NOMO-1 treated with DMSO at 0.1 percent for 48 hours (cell line): Measurements from ENCODE around the gene RASL10B.

ENCODE experiments used
- DNase-seq: peaks from one replicate; lab custom pipeline; 2025; ENCODE audit not compliant: unreplicated experiment; lab: John Stamatoyannopoulos, UW

RASL10B gene

GRCh38 chr17:35791681-35792350 is 60.4 kb downstream of the RASL10B start:
- DNase-seq = no peak
